DMS79 (cell line): ENCODE data around the gene SMAD1.

Experiments
- DNase-seq: peaks from one replicate; lab custom pipeline; 2025; lab: John Stamatoyannopoulos, UW

The SMAD1 gene

GRCh38 chr4:145489556-145489955, 7.9 kb downstream of the SMAD1 start:
- DNase-seq, result no peak

GRCh38 chr4:145490361-145490760, 8.7 kb downstream of the SMAD1 start:
- no peak for DNase-seq

GRCh38 chr4:145490796-145491195, 9.1 kb downstream of the SMAD1 start:
- no peak for DNase-seq

GRCh38 chr4:145492376-145492775, 10.7 kb downstream of the SMAD1 start:
- no peak for DNase-seq

- no peak for DNase-seq
These were observed 11.5 kb downstream of the SMAD1 start for GRCh38 chr4:145493166-145493565.

- no peak for DNase-seq
These were observed 13.1 kb downstream of the SMAD1 start for GRCh38 chr4:145494666-145495270.

GRCh38 chr4:145496292-145496691, 14.6 kb downstream of the SMAD1 start:
- DNase-seq, result no peak

- DNase-seq, result no peak
These were observed 15.8 kb downstream of the SMAD1 start for GRCh38 chr4:145497199-145498149.

GRCh38 chr4:145498430-145498829, 16.8 kb downstream of the SMAD1 start:
- DNase-seq, result no peak

- no peak for DNase-seq
These were observed 19.5 kb downstream of the SMAD1 start for GRCh38 chr4:145501051-145501660.

GRCh38 chr4:145502809-145503208, 21.2 kb downstream of the SMAD1 start:
- DNase-seq, result no peak

- DNase-seq, result no peak
These were observed 21.9 kb downstream of the SMAD1 start for GRCh38 chr4:145503486-145504072.

GRCh38 chr4:145505995-145506394, 24.3 kb downstream of the SMAD1 start:
- no peak for DNase-seq

GRCh38 chr4:145507636-145508035, 26.0 kb downstream of the SMAD1 start:
- DNase-seq, result no peak

- DNase-seq, result no peak
These were observed 30.4 kb downstream of the SMAD1 start for GRCh38 chr4:145511913-145512522.

- DNase-seq, result no peak
These were observed 31.5 kb downstream of the SMAD1 start for GRCh38 chr4:145513020-145513621.

GRCh38 chr4:145520172-145520571, 38.5 kb downstream of the SMAD1 start:
- no peak for DNase-seq

- DNase-seq, result no peak
These were observed 39.6 kb downstream of the SMAD1 start for GRCh38 chr4:145521282-145521681.

GRCh38 chr4:145523117-145523516, 41.5 kb downstream of the SMAD1 start:
- DNase-seq, result no peak

GRCh38 chr4:145524552-145524951, 42.9 kb downstream of the SMAD1 start:
- no peak for DNase-seq

- DNase-seq, result no peak
These were observed 43.7 kb downstream of the SMAD1 start for GRCh38 chr4:145525291-145525740.

- DNase-seq, result no peak
These were observed 46.1 kb downstream of the SMAD1 start for GRCh38 chr4:145527773-145528172.
